ENCODE measurements around the gene GGT6.
"Not testable (repeated sequence)": the region's sequence is repeated elsewhere in the genome, so short reads cannot be mapped to it uniquely, and the experiment has no call there.

Gene GGT6

GRCh38 chr17:4605826-4606225 lies 45.4 kb upstream of the GGT6 start (continued):
- TF ChIP-seq ZNF398 (tag by site-specific recombination; IDR thresholded peaks at IDR 0.05) = no peak
- TF ChIP-seq GLI2 (tag by site-specific recombination; IDR thresholded peaks at IDR 0.05; ENCODE audit: borderline replicate concordance, low read depth) = no peak
- TF ChIP-seq PRDM6 (tag by site-specific recombination; IDR thresholded peaks at IDR 0.05) = no peak
- TF ChIP-seq ZFHX2 (tag by site-specific recombination; conservative IDR thresholded peaks at IDR 0.05) = 0 out of 2 replicates have a peak, but pooled peaks have one; percentile 19
- TF ChIP-seq MYNN (tag by site-specific recombination; IDR thresholded peaks at IDR 0.05; ENCODE audit: borderline replicate concordance) = no peak
- TF ChIP-seq ZNF433 (tag by site-specific recombination; IDR thresholded peaks at IDR 0.05; ENCODE audit: low read depth) = no peak
- no peak for TF ChIP-seq PRDM1 (tag by site-specific recombination; IDR thresholded peaks at IDR 0.05)
- TF ChIP-seq ZNF830 (tag by site-specific recombination; IDR thresholded peaks at IDR 0.05; ENCODE audit: low read depth) = no peak
- TF ChIP-seq ZNF324 (tag by site-specific recombination; IDR thresholded peaks at IDR 0.05) = no peak
- TF ChIP-seq ZNF16 (tag by site-specific recombination; IDR thresholded peaks at IDR 0.05; ENCODE audit: low read depth) = no peak

GRCh38 chr17:4604736-4605135 lies 44.4 kb upstream of the GGT6 start:
- not testable (repeated sequence) for H3K36me3 ChIP-seq (ENCODE audit: control insufficient read depth in 2 of 2, insufficient read depth in 1 of 2, low read length in 2 of 2); H3K4me3 ChIP-seq (ENCODE audit: low read depth, low read length); H3K9me3 ChIP-seq (ENCODE audit: control insufficient read depth, insufficient read depth, low read depth, low read length)
- TF ChIP-seq PRDM10 (tag by site-specific recombination; IDR thresholded peaks at IDR 0.05) = peak; percentile 74; the same call in 1 of the 2 replicates
- H3K4me1 ChIP-seq (ENCODE audit: control insufficient read depth, insufficient read depth, low read length) = peaks cover 33% of the 10 kb centered on the region
- CTCF ChIA-PET = interaction anchor here (0.6 to 5.7 kb wide), 3 partner anchors 18 to 37 kb away, joined by 3 to 34 read pairs (median 4); no protein-coding TSS in a partner anchor
- H3K27ac ChIP-seq (ENCODE audit: extremely low read depth, low read depth, low read length) = peak overlapping the region; percentile 30; the same call in 1 of the 2 replicates
- POLR2A ChIA-PET = interaction anchor here (0.7 kb wide), 1 partner anchor 33 kb away, joined by 5 read pairs; no protein-coding TSS in a partner anchor

GRCh38 chr17:4604111-4604644 lies 43.8 kb upstream of the GGT6 start:
- ChIA-PET CTCF (interaction anchor here (0.6 to 1.5 kb wide), 4 partner anchors 10 to 38 kb away, joined by 3 to 6 read pairs (median 6); no protein-coding TSS in a partner anchor), POLR2A (no interaction called here)
- TF ChIP-seq GLIS1 (tag by site-specific recombination; IDR thresholded peaks at IDR 0.05) (peak; percentile 90), PRDM6 (tag by site-specific recombination; IDR thresholded peaks at IDR 0.05) (no peak), BCL11A (tag by site-specific recombination; IDR thresholded peaks at IDR 0.05; ENCODE audit: low read depth) (no peak), ZNF223 (tag by site-specific recombination; IDR thresholded peaks at IDR 0.05) (no peak), WT1 (tag by site-specific recombination; IDR thresholded peaks at IDR 0.05) (no peak), ZNF555 (tag by site-specific recombination; conservative IDR thresholded peaks at IDR 0.05) (no peak), ZBTB6 (tag by site-specific recombination; IDR thresholded peaks at IDR 0.05) (no peak), ZNF280C (tag by site-specific recombination; IDR thresholded peaks at IDR 0.05) (no peak), ZNF266 (tag by site-specific recombination; IDR thresholded peaks at IDR 0.05; ENCODE audit: low read depth) (no peak)

More at GRCh38 chr17:4604111-4604644, 43.8 kb upstream of the GGT6 start:
- peak overlapping the region; percentile 30; the same call in 1 of the 2 replicates for H3K27ac ChIP-seq (ENCODE audit: extremely low read depth, low read depth, low read length)
- no peaks in the 10 kb centered on the region for H3K9me3 ChIP-seq (ENCODE audit: control insufficient read depth, insufficient read depth, low read depth, low read length)
- H3K4me1 ChIP-seq (ENCODE audit: control insufficient read depth, insufficient read depth, low read length) = peaks cover 39% of the 10 kb centered on the region
- no peaks in the 10 kb centered on the region for H3K36me3 ChIP-seq (ENCODE audit: control insufficient read depth in 2 of 2, insufficient read depth in 1 of 2, low read length in 2 of 2)
- H3K4me3 ChIP-seq (ENCODE audit: low read depth, low read length) = no peak overlapping the region

Measured in HEK293 (cell line).